IMR-90 (cell line): ENCODE measurements around the gene UPK2. TPM values are rescaled to one million over a fixed set of nuclear protein-coding genes. Genes with fewer than 3 reads are reported as not detected.

Source experiments
- ATAC-seq: fragments of 200-7000 bp; cut with Tn5 transposase; 2 replicates; pipeline ENCODE4 v1.9.1; 2020; ENCODE audit warnings: low read depth, mild to moderate bottlenecking, moderate library complexity
- Bru-seq: library from RNA; stranded (reverse); fragments of 400-500 nt; gene quantifications from one replicate; lab custom pipeline; 2021; lab: Mats Ljungman, UMichigan
- BruChase-seq, 2 experiments: library from RNA; stranded (reverse); fragments of 400-500 nt; gene quantifications; one replicate each; lab custom pipeline; 2021; lab: Mats Ljungman, UMichigan
- BruUV-seq: library from RNA; stranded (reverse); fragments of 400-500 nt; replicated peaks from 2 replicates; lab custom pipeline; 2021; lab: Mats Ljungman, UMichigan
- CTCF ChIA-PET: fragments of 300-600 bp; formaldehyde crosslinking; extraction: SDS; loops from one replicate; lab custom pipeline; 2021; ENCODE audit warnings: antibody characterized with exemption; lab: Yijun Ruan, JAX
- POLR2A ChIA-PET: fragments of 300-600 bp; sonication (Branson Sonifier 250); formaldehyde crosslinking; loops from one replicate; lab custom pipeline; 2022; ENCODE audit warnings: antibody characterized with exemption; ENCODE audit not compliant: unreplicated experiment; lab: Charles Lee
- DNase-seq: peaks from one replicate; pipeline ENCODE4 v3.0.0; 2013
- H2AFZ ChIP-seq: replicated peaks from 2 replicates; pipeline ENCODE3; 2013; ENCODE audit warnings: low read length, mild to moderate bottlenecking; ENCODE audit not compliant: poor library complexity
- H2AK5ac ChIP-seq: 2 replicates; pipeline ENCODE4 v1.6.1; 2013; ENCODE audit warnings: low read depth, low read length, inconsistent platforms
- H2AK9ac ChIP-seq: replicated peaks from 2 replicates; pipeline ENCODE3; 2013; ENCODE audit warnings: mild to moderate bottlenecking, low read depth, low read length, moderate library complexity; ENCODE audit not compliant: poor library complexity
- H2BK120ac ChIP-seq: 2 replicates; pipeline ENCODE4 v1.6.1; 2013; ENCODE audit warnings: low read depth, low read length, inconsistent platforms
- H2BK15ac ChIP-seq: 3 replicates; pipeline ENCODE4 v1.6.1; 2013; ENCODE audit warnings: low read depth, low read length, inconsistent platforms
- H2BK20ac ChIP-seq: 2 replicates; pipeline ENCODE4 v1.6.1; 2013; ENCODE audit warnings: low read depth, mild to moderate bottlenecking, inconsistent platforms, low read length, moderate library complexity
- H2BK5ac ChIP-seq: 2 replicates; pipeline ENCODE4 v1.6.1; 2013; ENCODE audit warnings: mild to moderate bottlenecking, low read depth, low read length, inconsistent platforms; ENCODE audit not compliant: poor library complexity, severe bottlenecking
- H3K14ac ChIP-seq: replicated peaks from 2 replicates; pipeline ENCODE4 v1.6.1; 2013; ENCODE audit warnings: low read depth, low read length, inconsistent platforms
- H3K18ac ChIP-seq: 2 replicates; pipeline ENCODE4 v1.6.1; 2013; ENCODE audit warnings: low read depth, low read length, control low read depth
- H3K23ac ChIP-seq: 2 replicates; pipeline ENCODE4 v1.6.1; 2013; ENCODE audit warnings: low read depth, low read length, inconsistent platforms
- H3K27ac ChIP-seq: 2 replicates; pipeline ENCODE4 v1.5.1; 2013; ENCODE audit warnings: mild to moderate bottlenecking, control low read depth, low read length; ENCODE audit not compliant: insufficient read depth
- H3K27me3 ChIP-seq: 2 replicates; pipeline ENCODE4 v1.6.1; 2013; ENCODE audit warnings: low read length; ENCODE audit not compliant: control insufficient read depth, insufficient read depth
- H3K36me3 ChIP-seq: 2 replicates; pipeline ENCODE4 v1.6.1; 2013; ENCODE audit warnings: low read length, mixed read lengths; ENCODE audit not compliant: control insufficient read depth, insufficient read depth
- H3K4ac ChIP-seq: 2 replicates; pipeline ENCODE4 v1.6.1; 2013; ENCODE audit warnings: low read depth, low read length, inconsistent platforms
- H3K4me1 ChIP-seq: 2 replicates; pipeline ENCODE4 v1.6.1; 2013; ENCODE audit warnings: low read length, mixed read lengths; ENCODE audit not compliant: control insufficient read depth, insufficient read depth
- H3K4me2 ChIP-seq: 2 replicates; pipeline ENCODE4 v1.6.1; 2013; ENCODE audit warnings: low read depth, mild to moderate bottlenecking, control low read depth, low read length, moderate library complexity
- H3K4me3 ChIP-seq: 2 replicates; pipeline ENCODE4 v1.5.1; 2013; ENCODE audit warnings: low read depth, mild to moderate bottlenecking, control low read depth, low read length, moderate library complexity; ENCODE audit not compliant: insufficient read depth
- H3K56ac ChIP-seq: 2 replicates; pipeline ENCODE4 v1.6.1; 2013; ENCODE audit warnings: low read length, inconsistent platforms; ENCODE audit not compliant: insufficient read depth; ENCODE audit errors: extremely low read depth
- H3K79me1 ChIP-seq, 2 experiments: 2 replicates each; pipeline ENCODE4 v1.6.1; 2013; ENCODE audit warnings: low read length in 2 of 2, inconsistent platforms in 1 of 2, low read depth in 1 of 2
- H3K9ac ChIP-seq: 2 replicates; pipeline ENCODE4 v1.6.1; 2013; ENCODE audit warnings: low read depth, low read length, control low read depth
- H3K9me1 ChIP-seq: 2 replicates; pipeline ENCODE4 v1.6.1; 2013; ENCODE audit warnings: low read length, inconsistent platforms; ENCODE audit not compliant: insufficient read depth
- H3K9me3 ChIP-seq: 2 replicates; pipeline ENCODE4 v1.6.1; 2013; ENCODE audit warnings: low read length; ENCODE audit not compliant: control insufficient read depth, insufficient read depth
- H4K20me1 ChIP-seq: 2 replicates; pipeline ENCODE4 v1.6.1; 2013; ENCODE audit warnings: low read length, inconsistent platforms; ENCODE audit not compliant: insufficient read depth
- H4K5ac ChIP-seq: 2 replicates; pipeline ENCODE4 v1.6.1; 2013; ENCODE audit warnings: mild to moderate bottlenecking, low read depth, low read length, control low read depth
- H4K8ac ChIP-seq, 2 experiments: 2 replicates each; pipeline ENCODE4 v1.6.1; 2013; ENCODE audit warnings: low read depth in 2 of 2, low read length in 2 of 2, control low read depth in 1 of 2, inconsistent platforms in 1 of 2
- H4K91ac ChIP-seq: 2 replicates; pipeline ENCODE4 v1.6.1; 2013; ENCODE audit warnings: low read depth, low read length, inconsistent platforms; ENCODE audit not compliant: insufficient read depth
- MAZ ChIP-seq: IDR thresholded peaks from 2 replicates; pipeline ENCODE4 v1.6.1; 2012; ENCODE audit warnings: low read depth, mild to moderate bottlenecking, low read length, improper control_type of control experiment, moderate library complexity, borderline replicate concordance
- POLR2A ChIP-seq: IDR thresholded peaks from 2 replicates; pipeline ENCODE4 v1.6.1; 2012; ENCODE audit warnings: mild to moderate bottlenecking, low read depth, low read length
- RAD21 ChIP-seq: IDR thresholded peaks from 2 replicates; pipeline ENCODE4 v1.6.1; 2012; ENCODE audit warnings: low read length, improper control_type of control experiment
- RFX5 ChIP-seq: IDR thresholded peaks from 2 replicates; pipeline ENCODE4 v1.8.0; 2012; ENCODE audit warnings: low read depth, mild to moderate bottlenecking, low read length, moderate library complexity
- SMC3 ChIP-seq: fragments of 150-350 bp; IDR thresholded peaks from 2 replicates; pipeline ENCODE4 v1.6.1; 2016; ENCODE audit warnings: low read depth, mild to moderate bottlenecking, antibody characterized with exemption, low read length, moderate library complexity
- WGBS, 2 experiments: methylation state at CpG; one replicate each; pipeline versions ENCODE4 v1.1.5 to v1.1.7; 2013; ENCODE audit warnings: missing lambda C conversion rate in 2 of 2; ENCODE audit not compliant: insufficient read length in 1 of 2; ENCODE audit errors: extremely low coverage in 2 of 2; 5-methylcytosine and 5-hydroxymethylcytosine counted together
- dilution Hi-C: fragments of 300-500 bp; cut with HindIII; formaldehyde crosslinking; loops from one replicate; pipeline ENCODE4 v1.14.3; 2018; ENCODE audit warnings: low sequenced_read_pairs; ENCODE audit not compliant: unreplicated experiment
- in situ Hi-C: fragments of 300-500 bp; cut with MboI; formaldehyde crosslinking; loops from 3 replicates; pipeline ENCODE4 v1.14.3; 2019; ENCODE audit warnings: low sequenced_read_pairs, inconsistent platforms, mixed read lengths
- intact Hi-C: fragments of 100-400 bp; cut with micrococcal nuclease; formaldehyde crosslinking; loops from 2 replicates; pipeline ENCODE4 v1.10.0; 2022
- long read RNA-seq: library from polyadenylated mRNA; unstranded; transcript quantifications from one replicate; pipeline ENCODE4 v2.0.0, GENCODE V29; 2021; ENCODE audit not compliant: unreplicated experiment
- polyA plus RNA-seq, 3 experiments: library from polyadenylated mRNA; depleted of rRNA; stranded (reverse); fragments of >200 nt; gene quantifications; 2 replicates each; pipeline ENCODE4 v1.2.3, GENCODE V29; 2012; ENCODE audit warnings: low replicate concordance in 1 of 3
- total RNA-seq: library from RNA; depleted of rRNA; stranded (reverse); fragments of >200 nt; gene quantifications from 2 replicates; pipeline ENCODE4 v1.2.3, GENCODE V29; 2012; rRNA removed
- TF ChIP-seq, protein P1 (sequence below): fragments of 150-350 bp; IDR thresholded peaks from 2 replicates; pipeline ENCODE4 v1.6.1; 2016; ENCODE audit warnings: low read depth, mild to moderate bottlenecking, low read length, moderate library complexity, borderline replicate concordance
- TF ChIP-seq, protein P2 (sequence below): conservative IDR thresholded peaks from 2 replicates; pipeline ENCODE4 v1.5.1; 2012; ENCODE audit warnings: mild to moderate bottlenecking, low read depth, low read length, improper control_type of control experiment

The UPK2 gene
- total RNA-seq, result not detected in 2 replicates
- 0.26 and 0.39 TPM in 2 replicates for polyA plus RNA-seq (2012; rRNA removed)
- 0.47 TPM in 1 of 2 replicates, not detected in the other for polyA plus RNA-seq (2012; cell fraction: cytosol; rRNA removed)
- polyA plus RNA-seq (2012; cell fraction: nucleus; rRNA removed; ENCODE audit: low replicate concordance), result 0.24 and 0.25 TPM in 2 replicates
- Bru-seq, nascent RNA, result not detected
- BruChase-seq, experiment 1, labeled RNA remaining after a 6-hour chase, result percentile 23 among the genes with signal in this experiment
- BruChase-seq, experiment 2, labeled RNA remaining after a 2-hour chase, result percentile 24 among the genes with signal in this experiment
- long read RNA-seq, partial matches to known transcripts, result 0 of 1 reads
- long read RNA-seq, other reads (novel, unspliced or antisense), result 1 of 1 reads

DNA sequence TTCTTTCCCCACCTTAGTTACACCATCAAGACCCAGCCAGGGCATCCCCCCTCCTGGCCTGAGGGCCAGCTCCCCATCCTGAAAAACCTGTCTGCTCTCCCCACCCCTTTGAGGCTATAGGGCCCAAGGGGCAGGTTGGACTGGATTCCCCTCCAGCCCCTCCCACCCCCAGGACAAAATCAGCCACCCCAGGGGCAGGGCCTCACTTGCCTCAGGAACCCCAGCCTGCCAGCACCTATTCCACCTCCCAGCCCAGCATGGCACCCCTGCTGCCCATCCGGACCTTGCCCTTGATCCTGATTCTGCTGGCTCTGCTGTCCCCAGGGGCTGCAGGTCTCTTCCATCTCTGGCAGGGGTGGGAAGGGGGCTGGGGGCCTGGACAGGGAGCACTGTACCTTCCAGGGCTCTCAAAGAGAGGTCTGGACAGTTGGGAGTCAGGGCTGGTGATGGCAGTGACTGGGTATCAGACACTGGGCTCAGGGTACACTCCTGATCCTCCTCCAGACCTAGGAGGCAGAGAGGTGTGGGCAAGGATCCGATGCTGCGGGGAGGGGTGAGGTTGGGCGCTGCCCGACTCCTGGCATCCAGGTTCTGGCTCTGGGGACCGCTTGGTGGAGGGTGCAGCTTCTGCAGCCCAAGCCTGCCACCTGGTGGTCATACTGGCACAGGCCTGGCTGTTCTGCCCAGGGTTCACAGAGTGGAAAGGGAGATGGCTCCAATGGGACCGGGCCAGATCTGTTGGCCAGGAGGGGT lies at the start of gene UPK2:
TSS of gene UPK2 (plus strand) at position 205 of the 753 bp plus-strand sequence. CDS start at position 258, 53 bp downstream.
- Histone ChIP-seq H3K27me3 (peaks cover 51% of the 10 kb centered on the region), H2BK120ac (no peak within 1 kb of the TSS), H3K14ac (no peak within 1 kb of the TSS), H2AK5ac (peak within 1 kb of the TSS; percentile 62; the same call in 1 of the 2 replicates), H3K4me1 (no peaks in the 10 kb centered on the region), H4K5ac (no peak within 1 kb of the TSS), H3K23ac (no peak within 1 kb of the TSS), H3K9ac (no peak within 1 kb of the TSS), H4K20me1 (no peaks in the 10 kb centered on the region), H2BK5ac (no peak within 1 kb of the TSS), H2BK15ac (no peak within 1 kb of the TSS), H3K79me1 (no peaks in the 10 kb centered on the region), H3K56ac (no peak within 1 kb of the TSS), H3K4me3 (no peak within 1 kb of the TSS), H3K27ac (no peak within 1 kb of the TSS), H3K4me2 (no peak within 1 kb of the TSS), H3K36me3 (no peaks in the 10 kb centered on the region), H3K9me1 (no peaks in the 10 kb centered on the region), H4K8ac (no peak within 1 kb of the TSS), H2AFZ (peak within 1 kb of the TSS; percentile 79), H3K9me3 (no peaks in the 10 kb centered on the region), H2BK20ac (no peak within 1 kb of the TSS), H3K4ac (no peak within 1 kb of the TSS), H4K91ac (no peak within 1 kb of the TSS), H3K18ac (no peak within 1 kb of the TSS), H2AK9ac (peak within 1 kb of the TSS; percentile 85)
- intact Hi-C loops (loop anchor here (1.0 kb wide), 3 partner anchors 50 to 266 kb away; partner anchors contain the start of gene DDX6), dilution Hi-C loops (no loop called here), in situ Hi-C loops (loop anchor here (5.0 kb wide), 1 partner anchor 264 kb away; no protein-coding TSS in a partner anchor)
- BruUV-seq, result no TSS peak
- ChIA-PET CTCF (interaction anchor here (0.6 to 2.1 kb wide), 4 partner anchors 23 to 400 kb away, joined by 3 to 10 read pairs (median 4); no protein-coding TSS in a partner anchor), POLR2A (no interaction called here)
- ATAC-seq (peak; percentile 100), DNase-seq (peak; percentile 71)
- TF ChIP-seq SMC3, result peak; percentile 99
- TF ChIP-seq, protein P1, sequence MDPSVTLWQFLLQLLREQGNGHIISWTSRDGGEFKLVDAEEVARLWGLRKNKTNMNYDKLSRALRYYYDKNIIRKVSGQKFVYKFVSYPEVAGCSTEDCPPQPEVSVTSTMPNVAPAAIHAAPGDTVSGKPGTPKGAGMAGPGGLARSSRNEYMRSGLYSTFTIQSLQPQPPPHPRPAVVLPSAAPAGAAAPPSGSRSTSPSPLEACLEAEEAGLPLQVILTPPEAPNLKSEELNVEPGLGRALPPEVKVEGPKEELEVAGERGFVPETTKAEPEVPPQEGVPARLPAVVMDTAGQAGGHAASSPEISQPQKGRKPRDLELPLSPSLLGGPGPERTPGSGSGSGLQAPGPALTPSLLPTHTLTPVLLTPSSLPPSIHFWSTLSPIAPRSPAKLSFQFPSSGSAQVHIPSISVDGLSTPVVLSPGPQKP, result no peak
- TF ChIP-seq, protein P2, sequence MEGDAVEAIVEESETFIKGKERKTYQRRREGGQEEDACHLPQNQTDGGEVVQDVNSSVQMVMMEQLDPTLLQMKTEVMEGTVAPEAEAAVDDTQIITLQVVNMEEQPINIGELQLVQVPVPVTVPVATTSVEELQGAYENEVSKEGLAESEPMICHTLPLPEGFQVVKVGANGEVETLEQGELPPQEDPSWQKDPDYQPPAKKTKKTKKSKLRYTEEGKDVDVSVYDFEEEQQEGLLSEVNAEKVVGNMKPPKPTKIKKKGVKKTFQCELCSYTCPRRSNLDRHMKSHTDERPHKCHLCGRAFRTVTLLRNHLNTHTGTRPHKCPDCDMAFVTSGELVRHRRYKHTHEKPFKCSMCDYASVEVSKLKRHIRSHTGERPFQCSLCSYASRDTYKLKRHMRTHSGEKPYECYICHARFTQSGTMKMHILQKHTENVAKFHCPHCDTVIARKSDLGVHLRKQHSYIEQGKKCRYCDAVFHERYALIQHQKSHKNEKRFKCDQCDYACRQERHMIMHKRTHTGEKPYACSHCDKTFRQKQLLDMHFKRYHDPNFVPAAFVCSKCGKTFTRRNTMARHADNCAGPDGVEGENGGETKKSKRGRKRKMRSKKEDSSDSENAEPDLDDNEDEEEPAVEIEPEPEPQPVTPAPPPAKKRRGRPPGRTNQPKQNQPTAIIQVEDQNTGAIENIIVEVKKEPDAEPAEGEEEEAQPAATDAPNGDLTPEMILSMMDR, result peak; percentile 97
- TF ChIP-seq RAD21, result peak; percentile 98
- TF ChIP-seq POLR2A, result peak; percentile 57; the same call in 1 of the 2 replicates
- no peak for TF ChIP-seq RFX5
- 0 out of 2 replicates have a peak, but pooled peaks have one; percentile 33 for TF ChIP-seq MAZ
- WGBS, 2 experiments, result no CpG with 5 or more reads among the region's 7 CpGs
